Measurements from ENCODE around the gene ARL5B.
"Not testable (repeated sequence)": the region's sequence is repeated elsewhere in the genome, so short reads cannot be mapped to it uniquely, and the experiment has no call there.

ARL5B gene, protein sequence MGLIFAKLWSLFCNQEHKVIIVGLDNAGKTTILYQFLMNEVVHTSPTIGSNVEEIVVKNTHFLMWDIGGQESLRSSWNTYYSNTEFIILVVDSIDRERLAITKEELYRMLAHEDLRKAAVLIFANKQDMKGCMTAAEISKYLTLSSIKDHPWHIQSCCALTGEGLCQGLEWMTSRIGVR

DNA sequence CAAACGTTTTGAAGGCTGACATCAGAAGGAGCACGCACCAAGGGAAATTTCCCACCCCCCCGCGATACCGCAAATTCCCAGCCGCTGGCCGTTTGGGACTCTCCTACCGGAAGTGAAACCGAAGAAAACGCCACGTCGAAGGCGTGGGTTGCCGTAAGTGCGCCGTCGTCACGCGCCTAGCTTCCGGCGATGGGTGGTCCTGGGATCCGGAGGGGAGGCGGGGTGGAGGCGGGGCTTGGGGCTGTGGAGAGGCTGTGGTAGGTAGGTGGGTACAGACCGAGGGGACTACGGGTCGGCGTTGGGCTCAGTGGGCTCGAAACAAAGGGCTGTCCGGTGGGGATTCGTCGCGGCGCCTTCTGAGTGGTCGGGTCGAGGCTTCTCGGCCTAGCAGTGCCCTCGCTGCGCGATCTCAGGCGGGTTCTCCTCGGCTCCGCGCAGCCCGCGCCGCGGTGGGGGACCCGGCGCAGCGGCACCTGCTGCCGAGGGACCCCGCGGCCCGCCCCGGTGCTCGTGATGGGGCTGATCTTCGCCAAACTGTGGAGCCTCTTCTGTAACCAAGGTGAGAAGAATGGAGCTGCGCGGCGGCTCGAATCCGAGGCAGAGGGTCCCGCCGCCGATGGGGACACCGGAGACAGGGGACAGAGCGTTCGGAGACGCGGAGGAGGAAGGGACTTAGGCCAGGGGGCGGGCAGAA lies at the start of gene ARL5B:
ARL5B (plus strand) TSS at position 307 of the 694 bp plus-strand sequence; CDS start at position 514, 207 bp downstream.
- DNase-seq = peak; percentile 85

DNA sequence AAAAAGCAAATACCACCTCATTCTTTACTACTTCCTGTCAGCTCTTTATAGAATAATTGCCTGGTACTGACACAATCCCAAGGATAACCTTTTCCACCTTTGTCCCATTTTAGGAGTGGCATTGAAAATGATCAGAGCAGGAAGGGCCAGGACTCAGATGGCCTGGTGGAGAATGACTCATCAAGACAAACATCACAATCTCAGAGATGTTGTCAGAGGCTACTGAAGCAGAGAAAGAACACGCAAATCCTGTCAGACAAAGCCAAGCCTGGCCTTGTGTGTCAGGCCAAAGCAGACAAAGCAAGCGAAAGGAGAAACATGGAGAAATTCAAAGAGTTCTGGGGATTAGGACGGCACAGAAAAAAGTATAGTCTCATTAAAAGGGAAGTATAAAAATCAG lies 48.7 kb upstream of the ARL5B start:
- DNase-seq = no peak

DNA sequence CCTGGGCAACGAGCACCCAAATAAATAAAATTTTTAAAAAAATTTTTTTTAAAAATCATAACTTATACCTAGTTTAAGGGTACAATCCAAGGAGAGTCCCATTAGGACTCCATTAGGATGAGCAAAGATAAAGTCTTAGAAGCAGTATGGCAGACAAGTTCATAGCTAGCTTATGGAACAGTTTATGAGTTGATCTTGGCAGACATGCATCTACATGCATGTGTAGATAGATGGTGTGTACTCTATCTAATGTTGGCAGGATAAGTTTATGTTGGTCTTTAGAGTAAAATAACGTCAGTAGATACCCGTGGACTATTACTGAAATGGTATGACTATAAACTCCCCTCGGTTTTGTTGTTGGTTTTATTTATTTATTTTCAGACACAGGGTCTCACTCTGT lies 48.1 kb upstream of the ARL5B start:
- no peak for DNase-seq

DNA sequence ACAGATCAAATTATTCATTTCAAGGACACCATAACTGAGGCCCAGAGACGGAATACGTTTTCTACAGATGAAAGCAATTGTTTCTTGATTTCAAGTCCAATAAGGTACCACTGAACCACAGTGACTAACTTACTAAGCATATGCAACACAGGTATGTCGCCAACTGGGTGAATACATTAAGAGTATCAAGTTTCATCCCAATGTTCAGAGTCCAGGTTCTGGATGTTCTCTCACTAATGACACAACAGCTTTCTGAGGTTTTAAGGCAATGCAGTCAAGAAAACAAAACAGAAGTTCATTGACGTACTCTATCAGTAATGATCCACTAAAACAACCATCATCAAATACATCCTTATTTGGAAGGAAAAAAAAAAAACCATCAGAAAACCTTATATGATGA lies 43.6 kb upstream of the ARL5B start:
- DNase-seq = no peak

DNA sequence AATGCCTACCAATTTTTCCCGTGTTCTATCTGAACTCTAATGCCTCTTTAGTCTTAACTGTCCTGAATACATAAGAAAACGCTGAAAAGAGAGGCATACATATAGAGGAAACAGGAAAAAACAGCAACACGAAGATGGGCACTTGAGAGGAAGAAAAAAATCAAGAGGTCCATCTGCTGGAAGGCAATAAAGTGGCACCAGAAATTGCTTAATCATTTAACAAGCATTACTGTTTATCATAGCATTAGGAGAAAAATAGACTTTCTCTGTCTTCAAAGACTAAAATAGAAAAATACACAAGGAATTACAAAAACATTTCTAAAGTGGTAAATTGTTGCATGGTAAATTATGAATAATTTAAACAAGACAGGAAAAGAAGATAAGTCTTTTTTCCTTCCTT lies 42.9 kb upstream of the ARL5B start:
- DNase-seq = no peak

DNA sequence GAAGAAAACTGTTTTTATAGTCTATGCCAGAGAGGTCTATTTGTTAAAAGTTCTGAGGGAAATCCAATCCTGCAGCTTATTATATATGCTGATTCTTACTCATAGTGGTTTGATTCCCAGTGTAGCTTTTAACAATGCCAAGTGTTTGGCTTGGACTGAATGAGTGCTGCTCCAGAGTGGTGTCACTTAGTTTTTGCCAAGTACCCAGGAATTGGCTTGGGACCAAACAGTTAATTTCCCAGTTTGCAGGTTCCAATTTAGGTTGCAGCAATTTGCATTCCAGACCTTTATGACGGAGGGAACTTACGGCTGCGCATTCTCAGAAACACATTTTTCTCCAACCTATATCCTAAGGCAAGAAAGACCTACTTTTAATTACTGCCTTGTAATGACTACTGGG lies 40.2 kb upstream of the ARL5B start:
- peak; percentile 55 for DNase-seq

DNA sequence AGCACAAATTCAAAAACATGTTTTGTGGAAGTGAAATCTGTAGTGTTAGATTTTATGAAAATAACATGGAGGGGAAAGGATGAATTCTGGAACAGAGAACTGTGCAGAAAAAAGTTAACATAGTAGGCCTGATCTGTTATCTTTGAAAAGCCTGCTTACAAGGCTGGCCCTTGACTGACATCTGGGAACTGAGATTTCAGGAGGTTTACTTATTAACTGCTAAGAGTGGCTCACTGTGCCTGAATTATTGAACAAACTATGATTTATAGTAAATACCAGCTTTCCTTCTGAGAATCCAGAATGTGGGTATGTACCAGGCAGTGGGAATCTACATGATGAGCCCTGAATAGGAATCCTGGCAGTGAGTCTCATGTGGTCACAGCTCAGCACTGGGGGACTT lies 38.4 kb upstream of the ARL5B start:
- no peak for DNase-seq

DNA sequence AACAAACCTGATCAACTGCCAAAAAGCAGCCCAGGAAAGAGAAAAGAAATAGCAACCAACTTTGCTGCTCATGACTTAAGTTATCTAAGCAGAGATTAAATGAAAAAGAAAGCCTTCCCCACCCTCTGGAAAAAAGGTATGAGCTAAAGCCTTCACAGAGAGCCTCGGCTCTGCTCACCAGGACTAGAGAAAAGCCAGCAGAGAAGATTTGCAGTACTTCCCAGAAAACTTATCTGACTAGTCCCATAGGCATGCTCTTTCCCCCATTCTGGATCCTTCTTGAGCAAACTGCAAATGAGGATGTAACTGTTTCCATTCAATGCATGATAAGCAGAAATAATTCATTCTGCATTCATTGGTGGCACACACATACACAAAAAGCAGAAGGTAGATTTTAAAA lies 35.6 kb upstream of the ARL5B start:
- not testable (repeated sequence) for DNase-seq

DNA sequence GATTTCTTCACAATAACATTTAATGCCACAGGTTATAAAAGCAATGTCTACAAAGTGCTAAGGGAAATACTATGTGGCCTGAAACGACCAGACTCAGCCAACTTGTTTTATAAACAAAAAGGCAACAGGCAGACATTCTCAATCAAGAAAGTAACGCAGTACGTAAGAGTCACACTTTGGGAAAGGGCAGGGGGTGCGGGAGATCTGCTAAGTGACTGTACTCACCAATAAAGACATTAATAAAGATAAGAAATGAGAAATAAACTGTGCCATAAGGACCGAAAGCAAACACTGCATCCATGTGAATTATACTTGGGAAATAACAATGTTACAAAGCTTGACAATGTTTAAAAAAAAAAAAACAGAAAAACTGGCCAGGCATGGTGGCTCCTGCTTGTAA lies 33.3 kb upstream of the ARL5B start:
- no peak for DNase-seq

DNA sequence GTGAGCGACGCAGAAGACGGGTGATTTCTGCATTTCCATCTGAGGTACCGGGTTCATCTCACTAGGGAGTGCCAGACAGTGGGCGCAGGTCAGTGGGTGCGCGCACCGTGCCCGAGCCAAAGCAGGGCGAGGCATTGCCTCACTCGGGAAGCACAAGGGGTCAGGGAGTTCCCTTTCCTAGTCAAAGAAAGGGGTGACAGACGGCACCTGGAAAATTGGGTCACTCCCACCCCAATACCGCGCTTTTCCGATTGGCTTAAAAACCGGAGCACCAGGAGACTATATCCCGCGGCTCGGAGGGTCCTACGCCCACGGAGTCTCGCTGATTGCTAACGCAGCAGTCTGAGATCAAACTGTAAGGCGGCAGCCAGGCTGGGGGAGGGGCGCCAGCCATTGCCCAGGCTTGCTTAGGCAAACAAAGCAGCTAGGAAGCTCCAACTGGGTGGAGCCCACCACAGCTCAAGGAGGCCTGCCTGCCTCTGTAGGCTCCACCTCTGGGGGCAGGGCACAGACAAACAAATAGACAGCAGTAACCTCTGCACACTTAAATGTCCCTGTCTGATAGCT lies 31.7 kb upstream of the ARL5B start:
- DNase-seq = peak; percentile 2

DNA sequence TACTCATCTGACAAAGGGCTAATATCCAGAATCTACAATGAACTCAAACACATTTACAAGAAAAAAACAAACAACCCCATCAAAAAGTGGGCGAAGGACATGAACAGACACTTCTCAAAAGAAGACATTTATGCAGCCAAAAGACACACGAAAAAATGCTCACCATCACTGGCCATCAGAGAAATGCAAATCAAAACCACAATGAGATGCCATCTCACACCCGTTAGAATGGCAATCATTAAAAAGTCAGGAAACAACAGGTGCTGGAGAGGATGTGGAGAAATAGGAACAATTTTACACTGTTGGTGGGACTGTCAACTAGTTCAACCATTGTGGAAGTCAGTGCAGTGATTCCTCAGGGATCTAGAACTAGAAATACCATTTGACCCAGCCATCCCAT lies 26.7 kb upstream of the ARL5B start:
- not testable (repeated sequence) for DNase-seq

DNA sequence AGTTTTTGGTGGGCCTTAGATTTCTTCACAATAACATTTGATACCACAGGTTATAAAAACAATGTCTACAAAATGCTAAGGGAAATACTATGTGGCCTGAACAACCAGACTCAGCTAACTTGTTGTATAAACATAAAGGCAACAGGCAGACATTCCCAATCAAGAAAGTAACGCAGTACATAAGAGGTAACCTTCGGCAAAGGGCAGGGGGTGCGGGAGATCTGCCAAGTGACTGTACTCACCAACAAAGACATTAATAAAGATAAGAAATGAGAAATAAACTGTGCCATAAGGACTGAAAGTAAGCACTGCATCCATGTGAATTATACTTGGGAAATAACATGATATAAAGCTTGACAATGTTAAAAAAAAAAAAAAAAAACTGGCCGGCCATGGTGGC lies 23.2 kb upstream of the ARL5B start:
- DNase-seq = no peak

DNA sequence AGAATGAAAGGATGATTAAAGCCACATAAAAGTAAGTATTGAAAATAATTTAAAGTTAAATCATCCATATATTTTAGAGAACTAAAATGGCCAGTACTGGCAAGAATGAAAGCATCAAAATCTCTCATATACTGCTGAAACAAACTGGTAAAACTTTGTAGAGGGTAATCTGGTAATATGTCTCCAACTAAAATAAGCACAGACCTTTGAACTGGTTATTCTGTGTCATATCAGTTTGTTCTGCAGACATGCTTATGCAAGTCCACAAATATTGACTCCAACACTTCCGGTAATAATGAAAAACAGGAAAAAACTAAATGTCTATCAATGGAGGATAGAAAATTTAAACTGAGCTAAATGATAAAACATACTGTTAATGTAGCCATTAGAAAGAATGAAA lies 21.8 kb upstream of the ARL5B start:
- DNase-seq = not testable (repeated sequence)

DNA sequence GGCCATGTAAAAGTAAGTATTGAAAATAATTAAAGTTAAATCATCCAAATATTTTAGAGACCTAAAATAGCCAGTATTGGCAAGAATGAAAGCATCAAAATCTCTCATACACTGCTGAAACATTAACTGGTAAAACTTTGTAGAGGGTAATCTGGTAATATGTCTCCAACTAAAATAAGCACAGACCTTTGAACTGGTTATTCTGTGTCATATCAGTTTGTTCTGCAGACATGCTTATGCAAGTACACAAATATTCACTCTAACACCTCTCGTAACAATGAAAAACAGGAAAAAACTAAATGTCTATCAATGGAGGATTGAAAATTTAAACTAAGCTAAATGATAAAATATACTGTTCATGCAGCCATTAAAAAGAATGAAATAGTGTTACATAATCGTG lies 19.5 kb upstream of the ARL5B start:
- not testable (repeated sequence) for DNase-seq

DNA sequence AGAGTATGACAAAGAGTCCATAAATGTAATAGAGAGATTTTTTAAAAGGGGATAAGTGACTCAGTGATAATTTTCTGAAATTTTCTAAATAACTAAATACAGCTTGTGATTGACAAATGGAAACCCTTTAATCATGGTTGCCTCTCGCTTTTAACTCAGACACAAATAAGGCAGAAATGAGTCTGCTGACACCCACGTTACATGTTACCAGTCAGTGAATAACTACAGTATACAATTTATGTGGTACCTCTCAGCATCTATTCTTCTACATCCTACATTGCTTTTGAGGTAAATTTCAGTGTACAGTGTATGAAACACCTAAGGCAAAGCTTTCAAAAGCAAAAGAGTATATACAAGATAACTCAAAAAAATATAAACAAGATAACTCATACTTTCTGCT lies 12.1 kb upstream of the ARL5B start:
- no peak for DNase-seq

DNA sequence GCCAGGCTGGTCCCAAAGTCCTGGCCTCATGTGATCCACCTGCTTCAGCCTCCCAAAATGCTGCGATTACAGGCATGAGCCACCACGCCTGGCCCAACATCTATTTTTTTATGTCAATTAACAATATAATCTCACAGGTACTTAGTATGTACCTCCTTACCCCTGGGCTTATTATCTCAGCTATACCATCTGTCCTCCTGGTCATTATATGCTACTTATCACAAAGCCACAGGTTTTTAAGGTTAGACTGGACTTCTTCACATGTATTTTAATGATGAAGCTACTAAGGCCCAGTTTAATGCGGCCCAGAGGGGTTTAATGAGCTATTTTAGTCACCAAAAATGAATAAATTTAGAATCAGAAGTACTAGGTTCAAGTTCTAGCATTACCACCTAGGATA lies 11.3 kb upstream of the ARL5B start:
- DNase-seq = no peak

DNA sequence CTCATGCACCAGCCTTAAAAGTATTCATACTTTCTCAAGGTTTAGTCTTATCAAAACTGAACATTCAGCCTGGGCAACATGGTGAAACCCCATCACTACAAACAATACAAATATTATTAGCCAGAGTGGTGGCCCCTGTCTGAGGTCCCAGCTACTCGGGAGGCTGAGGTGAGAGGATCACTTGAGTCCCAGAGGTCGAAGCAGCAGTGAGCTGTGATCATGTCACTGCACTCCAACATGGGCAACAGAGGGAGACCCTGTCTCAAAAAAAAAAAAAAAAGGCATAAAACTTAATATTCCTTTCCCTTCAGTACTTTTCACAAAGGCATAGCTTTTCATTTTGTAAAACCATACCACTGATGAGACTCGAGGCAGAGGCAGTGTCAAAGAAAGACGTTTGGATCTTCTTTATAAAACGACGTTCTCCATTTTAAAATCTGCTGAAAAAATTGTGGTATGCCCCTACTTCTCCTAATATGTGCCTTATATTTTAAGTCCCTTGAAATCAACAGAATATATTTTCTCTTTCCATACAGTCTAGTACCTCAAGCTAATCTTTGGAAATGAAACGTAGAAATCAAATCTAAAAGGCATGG lies 9.8 kb upstream of the ARL5B start:
- no peak for DNase-seq

DNA sequence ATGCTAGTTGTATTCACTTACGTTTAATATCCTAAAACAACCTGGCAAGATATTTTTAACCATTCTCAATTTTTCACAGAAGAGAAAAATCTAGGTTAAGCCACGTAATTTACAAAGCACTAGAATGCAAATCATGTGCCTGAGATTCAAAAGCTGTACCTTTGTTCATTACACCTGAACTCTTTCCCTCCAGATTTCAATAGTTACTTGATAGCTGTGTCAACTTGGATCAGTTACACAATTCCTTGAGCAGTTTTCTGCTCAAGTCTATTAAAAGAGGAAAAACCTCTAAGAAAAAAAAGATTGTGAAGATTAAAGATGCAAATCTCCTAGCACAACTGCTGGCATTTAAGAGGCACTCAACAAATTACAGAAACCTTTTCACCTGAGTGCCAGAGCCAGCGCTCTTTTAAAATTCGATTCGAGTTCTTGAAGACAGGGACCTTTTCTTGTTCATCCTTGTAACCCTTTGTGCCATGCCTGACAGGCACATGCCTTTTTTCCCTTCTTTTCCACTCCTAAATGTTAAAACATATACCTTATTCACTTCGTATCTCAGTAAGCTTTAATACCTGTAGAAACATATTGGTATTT lies 8.7 kb upstream of the ARL5B start:
- no peak for DNase-seq

DNA sequence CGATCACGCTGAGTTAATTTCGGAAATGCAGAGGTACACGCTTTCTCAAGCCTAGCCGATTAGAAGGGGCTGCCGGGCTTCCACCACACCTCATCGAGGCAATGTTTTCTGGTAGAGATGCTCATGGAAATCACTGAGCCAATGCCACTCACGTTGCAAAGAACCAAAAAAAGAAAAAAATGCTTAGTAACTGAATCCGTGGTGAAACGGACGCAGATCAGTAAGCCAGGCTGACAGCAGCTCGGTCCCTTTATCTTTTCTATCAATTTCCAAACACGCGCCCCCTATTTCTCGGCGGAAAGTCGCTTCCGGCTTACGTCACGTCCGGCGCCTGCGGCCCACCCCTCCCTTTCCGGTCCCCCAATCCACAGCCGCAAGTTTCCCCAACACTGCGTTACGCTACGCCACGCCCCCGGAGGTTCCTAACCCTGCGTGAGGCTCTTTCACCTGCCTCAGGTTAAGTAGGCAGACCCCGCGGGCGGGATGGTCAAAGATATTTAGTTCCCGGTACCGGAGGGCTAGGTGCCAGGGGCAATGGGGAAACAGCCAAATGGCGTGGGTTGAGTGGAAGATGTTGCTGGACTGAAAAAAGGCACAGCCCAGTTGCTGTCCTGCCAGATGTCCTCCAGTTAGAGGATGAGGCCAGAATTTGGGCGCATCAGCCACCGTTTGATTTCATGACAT lies 7.8 kb upstream of the ARL5B start, which contains the start of gene NSUN6:
NSUN6 (minus strand) TSS at position 264 of the 684 bp plus-strand sequence. CDS start 384 bp downstream, outside the sequence.
- peak; percentile 75 for DNase-seq

DNA sequence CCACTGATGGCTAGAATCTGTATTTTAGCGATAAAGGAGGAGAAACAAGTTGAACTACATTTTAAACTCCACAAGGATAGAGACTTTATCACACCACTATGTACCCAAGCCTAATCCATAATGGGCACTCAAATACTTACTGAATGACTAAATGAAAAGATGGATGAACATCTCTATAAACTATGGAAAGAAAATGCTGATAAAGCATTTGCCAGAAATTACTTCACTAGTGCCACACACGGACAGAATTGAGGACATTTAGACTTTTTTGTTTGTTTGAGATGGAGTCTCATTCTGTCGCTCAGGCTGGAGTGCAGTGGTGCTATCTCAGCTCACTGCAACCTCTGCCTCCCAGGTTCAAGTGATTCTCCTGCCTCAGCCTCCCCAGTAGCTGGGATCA lies 6.1 kb upstream of the ARL5B start:
- DNase-seq = no peak

DNA sequence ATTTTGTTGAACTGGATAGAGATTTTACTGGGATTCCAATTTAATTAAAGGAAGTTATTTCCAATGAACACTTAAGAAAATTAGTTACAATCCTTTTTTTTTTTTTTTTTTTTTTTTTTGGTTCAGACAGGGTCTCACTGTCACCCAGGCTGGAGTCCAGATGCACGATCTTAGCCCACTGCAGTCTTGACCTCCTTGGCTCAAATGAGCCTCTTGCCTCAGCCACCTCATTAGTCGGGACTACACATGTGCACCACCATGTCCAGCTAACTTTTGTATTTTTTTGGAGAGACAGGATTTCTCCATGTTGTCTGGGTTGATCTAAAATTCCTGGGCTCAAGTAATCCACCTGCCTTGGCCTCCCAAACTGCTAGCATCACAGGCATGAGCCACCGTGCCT lies 2.5 kb upstream of the ARL5B start:
- DNase-seq = no peak

DNA sequence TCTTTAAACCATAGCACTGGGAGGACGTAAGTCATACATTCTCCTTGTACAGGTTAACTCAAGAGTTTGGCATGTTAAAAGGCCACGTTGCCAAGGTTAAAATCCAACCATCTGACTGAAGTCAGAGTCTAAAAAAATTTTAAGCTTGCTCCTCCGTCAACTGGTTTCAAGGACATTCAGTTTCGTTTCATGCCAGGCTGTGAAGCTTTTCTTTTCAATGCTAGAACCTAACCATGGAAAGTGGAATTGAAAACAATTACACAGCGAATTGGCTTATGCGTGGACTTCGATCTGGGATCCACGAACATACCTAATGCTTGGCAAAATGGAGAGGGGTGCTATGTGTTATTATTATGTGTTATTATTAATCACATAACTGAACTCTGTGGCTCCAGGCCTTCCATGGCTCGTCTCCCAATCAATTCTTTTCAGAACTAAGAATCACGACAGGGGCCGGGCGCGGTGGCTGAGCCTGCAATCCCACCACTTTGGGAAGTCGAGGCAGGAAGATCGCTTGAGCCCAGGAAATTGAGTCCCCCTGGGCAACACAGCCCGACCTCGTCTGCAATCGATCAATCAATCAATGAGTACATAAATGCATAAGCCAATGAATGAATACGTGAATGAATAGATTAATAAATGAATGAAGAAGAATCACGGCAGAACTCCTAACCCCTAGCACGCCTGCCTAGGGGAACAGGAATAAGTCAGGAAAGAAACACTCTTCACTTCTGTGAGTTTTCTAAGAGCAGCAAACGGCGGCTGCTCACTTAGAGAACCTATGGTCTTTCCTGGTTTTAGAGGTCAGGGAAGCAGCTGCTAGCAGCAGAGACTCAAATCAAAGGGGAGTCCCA lies 733 bp upstream of the ARL5B start:
- DNase-seq = no peak

All from NCI-H1092 treated with DMSO at 0.1 percent for 48 hours (cell line).